HEK293 (cell line): Measurements from ENCODE around the gene ANKRD6.

ENCODE experiments used
- FEZF1 ChIP-seq: fragments of 450-650 bp; formaldehyde crosslinking; IDR thresholded peaks from 2 replicates; pipeline ENCODE4 v1.5.1; 2016; ENCODE audit warnings: missing biosample characterization, missing genetic modification characterization
- GFI1B ChIP-seq: fragments of 450-650 bp; formaldehyde crosslinking; IDR thresholded peaks from 2 replicates; pipeline ENCODE4 v1.5.1; 2016; ENCODE audit warnings: missing biosample characterization, missing genetic modification characterization
- KLF16 ChIP-seq: fragments of 450-650 bp; formaldehyde crosslinking; IDR thresholded peaks from 2 replicates; pipeline ENCODE4 v1.5.1; 2017; ENCODE audit warnings: missing biosample characterization, missing genetic modification characterization
- KLF9 ChIP-seq: fragments of 450-650 bp; formaldehyde crosslinking; IDR thresholded peaks from 2 replicates; pipeline ENCODE4 v1.5.1; 2016; ENCODE audit warnings: missing biosample characterization, missing genetic modification characterization, low read depth
- MZF1 ChIP-seq: fragments of 450-650 bp; formaldehyde crosslinking; IDR thresholded peaks from 2 replicates; pipeline ENCODE4 v1.5.1; 2017; ENCODE audit warnings: missing biosample characterization, missing genetic modification characterization, borderline replicate concordance
- OVOL3 ChIP-seq: fragments of 450-650 bp; formaldehyde crosslinking; IDR thresholded peaks from 2 replicates; pipeline ENCODE4 v1.5.1; 2016; ENCODE audit warnings: missing biosample characterization, missing genetic modification characterization
- SCRT2 ChIP-seq: fragments of 450-650 bp; formaldehyde crosslinking; IDR thresholded peaks from 2 replicates; pipeline ENCODE4 v1.5.1; 2016; ENCODE audit warnings: missing biosample characterization, missing genetic modification characterization
- SP2 ChIP-seq: fragments of 450-650 bp; formaldehyde crosslinking; IDR thresholded peaks from 2 replicates; pipeline ENCODE4 v1.5.1; 2016; ENCODE audit warnings: missing biosample characterization, missing genetic modification characterization
- ZFHX2 ChIP-seq: fragments of 450-650 bp; formaldehyde crosslinking; conservative IDR thresholded peaks from 2 replicates; pipeline ENCODE4 v1.5.1; 2016; ENCODE audit warnings: missing biosample characterization, missing genetic modification characterization
- ZFP37 ChIP-seq: fragments of 450-650 bp; formaldehyde crosslinking; IDR thresholded peaks from 2 replicates; pipeline ENCODE4 v1.5.1; 2016; ENCODE audit warnings: missing biosample characterization, missing genetic modification characterization
- ZFP69B ChIP-seq: fragments of 450-650 bp; formaldehyde crosslinking; IDR thresholded peaks from 2 replicates; pipeline ENCODE4 v1.5.1; 2016; ENCODE audit warnings: missing biosample characterization, missing genetic modification characterization
- ZNF324 ChIP-seq: fragments of 450-650 bp; formaldehyde crosslinking; IDR thresholded peaks from 2 replicates; pipeline ENCODE4 v1.5.1; 2016; ENCODE audit warnings: missing biosample characterization, missing genetic modification characterization
- ZNF335 ChIP-seq: fragments of 450-650 bp; formaldehyde crosslinking; conservative IDR thresholded peaks from 2 replicates; pipeline ENCODE4 v1.5.1; 2016; ENCODE audit warnings: missing biosample characterization, missing genetic modification characterization
- ZNF341 ChIP-seq: fragments of 450-650 bp; formaldehyde crosslinking; IDR thresholded peaks from 2 replicates; pipeline ENCODE4; 2016; ENCODE audit warnings: low read depth, missing biosample characterization, missing genetic modification characterization
- ZNF394 ChIP-seq: fragments of 450-650 bp; formaldehyde crosslinking; IDR thresholded peaks from 2 replicates; pipeline ENCODE4 v1.5.1; 2016; ENCODE audit warnings: missing biosample characterization, missing genetic modification characterization, mild to moderate bottlenecking, moderate library complexity, borderline replicate concordance
- ZNF548 ChIP-seq: fragments of 450-650 bp; formaldehyde crosslinking; IDR thresholded peaks from 2 replicates; pipeline ENCODE4 v1.5.1; 2016; ENCODE audit warnings: missing biosample characterization, missing genetic modification characterization
- ZSCAN23 ChIP-seq: fragments of 450-650 bp; formaldehyde crosslinking; IDR thresholded peaks from 2 replicates; pipeline ENCODE4 v1.5.1; 2016; ENCODE audit warnings: missing biosample characterization, missing genetic modification characterization
- ZSCAN30 ChIP-seq: fragments of 450-650 bp; IDR thresholded peaks from 2 replicates; pipeline ENCODE4 v1.5.1; 2018; ENCODE audit warnings: missing biosample characterization, mild to moderate bottlenecking, missing genetic modification characterization, moderate library complexity
- TF ChIP-seq, protein P1 (sequence below): fragments of 450-650 bp; formaldehyde crosslinking; IDR thresholded peaks from 2 replicates; pipeline ENCODE4 v1.5.1; 2016; ENCODE audit warnings: missing biosample characterization, missing genetic modification characterization
- TF ChIP-seq, protein P2 (sequence below): fragments of 450-650 bp; formaldehyde crosslinking; IDR thresholded peaks from 2 replicates; pipeline ENCODE4 v1.5.1; 2016; ENCODE audit warnings: missing biosample characterization, missing genetic modification characterization
- TF ChIP-seq, protein P3 (sequence below): fragments of 450-650 bp; formaldehyde crosslinking; IDR thresholded peaks from 2 replicates; pipeline ENCODE4 v1.5.1; 2016; ENCODE audit warnings: missing biosample characterization, missing genetic modification characterization
- TF ChIP-seq, protein P4 (sequence below): fragments of 450-650 bp; formaldehyde crosslinking; IDR thresholded peaks from 2 replicates; pipeline ENCODE4 v1.5.1; 2017; ENCODE audit warnings: missing biosample characterization, missing genetic modification characterization
- TF ChIP-seq, protein P5 (sequence below): fragments of 450-650 bp; formaldehyde crosslinking; IDR thresholded peaks from 2 replicates; pipeline ENCODE4 v1.5.1; 2016; ENCODE audit warnings: missing biosample characterization, missing genetic modification characterization, borderline replicate concordance

Gene ANKRD6

DNA sequence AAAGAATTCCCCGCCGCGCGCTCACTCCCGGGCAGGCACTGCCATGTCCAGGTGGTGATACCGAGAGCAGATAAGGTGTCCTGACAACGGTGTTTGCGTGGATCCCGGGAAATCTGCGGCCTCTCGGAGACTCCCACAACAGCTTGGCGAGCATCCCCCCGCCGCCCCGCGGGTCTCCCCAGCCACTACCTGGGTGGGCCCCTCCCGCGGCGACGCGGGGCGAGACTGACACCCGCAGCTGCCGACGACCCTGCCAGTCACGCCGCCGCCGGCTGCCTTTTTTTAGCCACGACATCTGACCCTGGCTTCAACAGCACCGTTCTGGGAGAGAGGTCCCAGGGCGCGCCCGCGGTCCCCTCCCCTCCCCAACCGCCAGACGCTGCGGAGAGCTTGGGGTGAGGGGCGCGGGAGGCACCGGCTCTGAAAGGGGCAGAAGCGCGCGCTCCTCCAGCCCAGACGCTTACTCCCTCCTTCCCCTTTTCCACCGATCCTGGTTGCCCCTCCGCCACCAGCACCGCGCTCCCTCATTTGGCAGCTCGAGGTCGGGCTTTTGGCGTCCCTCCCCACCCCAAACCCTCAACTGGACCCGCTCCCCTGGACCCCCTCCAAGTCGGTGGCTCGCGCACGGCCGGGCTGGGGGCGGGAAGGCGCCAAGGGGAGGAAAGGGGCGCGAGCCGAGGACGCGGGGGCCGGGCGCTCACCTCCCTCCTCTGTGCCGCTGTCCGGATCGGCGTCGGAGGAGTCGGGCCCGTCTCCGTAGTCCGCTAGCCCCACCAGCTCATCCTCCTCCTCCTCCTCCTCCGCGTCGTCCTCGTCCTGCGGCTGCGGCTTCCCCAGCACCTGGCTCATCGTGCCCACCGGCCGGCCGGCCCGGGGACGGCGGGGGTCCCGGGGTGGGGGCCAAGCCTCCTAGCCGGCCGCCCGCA is 21.5 kb upstream of the ANKRD6 start (continued):
- TF ChIP-seq, protein P1, sequence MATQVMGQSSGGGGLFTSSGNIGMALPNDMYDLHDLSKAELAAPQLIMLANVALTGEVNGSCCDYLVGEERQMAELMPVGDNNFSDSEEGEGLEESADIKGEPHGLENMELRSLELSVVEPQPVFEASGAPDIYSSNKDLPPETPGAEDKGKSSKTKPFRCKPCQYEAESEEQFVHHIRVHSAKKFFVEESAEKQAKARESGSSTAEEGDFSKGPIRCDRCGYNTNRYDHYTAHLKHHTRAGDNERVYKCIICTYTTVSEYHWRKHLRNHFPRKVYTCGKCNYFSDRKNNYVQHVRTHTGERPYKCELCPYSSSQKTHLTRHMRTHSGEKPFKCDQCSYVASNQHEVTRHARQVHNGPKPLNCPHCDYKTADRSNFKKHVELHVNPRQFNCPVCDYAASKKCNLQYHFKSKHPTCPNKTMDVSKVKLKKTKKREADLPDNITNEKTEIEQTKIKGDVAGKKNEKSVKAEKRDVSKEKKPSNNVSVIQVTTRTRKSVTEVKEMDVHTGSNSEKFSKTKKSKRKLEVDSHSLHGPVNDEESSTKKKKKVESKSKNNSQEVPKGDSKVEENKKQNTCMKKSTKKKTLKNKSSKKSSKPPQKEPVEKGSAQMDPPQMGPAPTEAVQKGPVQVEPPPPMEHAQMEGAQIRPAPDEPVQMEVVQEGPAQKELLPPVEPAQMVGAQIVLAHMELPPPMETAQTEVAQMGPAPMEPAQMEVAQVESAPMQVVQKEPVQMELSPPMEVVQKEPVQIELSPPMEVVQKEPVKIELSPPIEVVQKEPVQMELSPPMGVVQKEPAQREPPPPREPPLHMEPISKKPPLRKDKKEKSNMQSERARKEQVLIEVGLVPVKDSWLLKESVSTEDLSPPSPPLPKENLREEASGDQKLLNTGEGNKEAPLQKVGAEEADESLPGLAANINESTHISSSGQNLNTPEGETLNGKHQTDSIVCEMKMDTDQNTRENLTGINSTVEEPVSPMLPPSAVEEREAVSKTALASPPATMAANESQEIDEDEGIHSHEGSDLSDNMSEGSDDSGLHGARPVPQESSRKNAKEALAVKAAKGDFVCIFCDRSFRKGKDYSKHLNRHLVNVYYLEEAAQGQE (tag by site-specific recombination) = peak; percentile 82
- TF ChIP-seq FEZF1 (tag by site-specific recombination) = peak; percentile 71
- TF ChIP-seq ZNF324 (tag by site-specific recombination) = 0 out of 2 replicates have a peak, but pooled peaks have one; percentile 40
- no peak for TF ChIP-seq ZSCAN30
- no peak for TF ChIP-seq GFI1B (tag by site-specific recombination)
- TF ChIP-seq, protein P2, sequence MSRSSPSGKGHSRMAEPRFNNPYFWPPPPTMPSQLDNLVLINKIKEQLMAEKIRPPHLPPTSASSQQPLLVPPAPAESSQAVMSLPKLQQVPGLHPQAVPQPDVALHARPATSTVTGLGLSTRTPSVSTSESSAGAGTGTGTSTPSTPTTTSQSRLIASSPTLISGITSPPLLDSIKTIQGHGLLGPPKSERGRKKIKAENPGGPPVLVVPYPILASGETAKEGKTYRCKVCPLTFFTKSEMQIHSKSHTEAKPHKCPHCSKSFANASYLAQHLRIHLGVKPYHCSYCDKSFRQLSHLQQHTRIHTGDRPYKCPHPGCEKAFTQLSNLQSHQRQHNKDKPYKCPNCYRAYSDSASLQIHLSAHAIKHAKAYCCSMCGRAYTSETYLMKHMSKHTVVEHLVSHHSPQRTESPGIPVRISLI (tag by site-specific recombination) = peak; percentile 46; the same call in 1 of the 2 replicates
- TF ChIP-seq SP2 (tag by site-specific recombination) = peak; percentile 73
- TF ChIP-seq, protein P3, sequence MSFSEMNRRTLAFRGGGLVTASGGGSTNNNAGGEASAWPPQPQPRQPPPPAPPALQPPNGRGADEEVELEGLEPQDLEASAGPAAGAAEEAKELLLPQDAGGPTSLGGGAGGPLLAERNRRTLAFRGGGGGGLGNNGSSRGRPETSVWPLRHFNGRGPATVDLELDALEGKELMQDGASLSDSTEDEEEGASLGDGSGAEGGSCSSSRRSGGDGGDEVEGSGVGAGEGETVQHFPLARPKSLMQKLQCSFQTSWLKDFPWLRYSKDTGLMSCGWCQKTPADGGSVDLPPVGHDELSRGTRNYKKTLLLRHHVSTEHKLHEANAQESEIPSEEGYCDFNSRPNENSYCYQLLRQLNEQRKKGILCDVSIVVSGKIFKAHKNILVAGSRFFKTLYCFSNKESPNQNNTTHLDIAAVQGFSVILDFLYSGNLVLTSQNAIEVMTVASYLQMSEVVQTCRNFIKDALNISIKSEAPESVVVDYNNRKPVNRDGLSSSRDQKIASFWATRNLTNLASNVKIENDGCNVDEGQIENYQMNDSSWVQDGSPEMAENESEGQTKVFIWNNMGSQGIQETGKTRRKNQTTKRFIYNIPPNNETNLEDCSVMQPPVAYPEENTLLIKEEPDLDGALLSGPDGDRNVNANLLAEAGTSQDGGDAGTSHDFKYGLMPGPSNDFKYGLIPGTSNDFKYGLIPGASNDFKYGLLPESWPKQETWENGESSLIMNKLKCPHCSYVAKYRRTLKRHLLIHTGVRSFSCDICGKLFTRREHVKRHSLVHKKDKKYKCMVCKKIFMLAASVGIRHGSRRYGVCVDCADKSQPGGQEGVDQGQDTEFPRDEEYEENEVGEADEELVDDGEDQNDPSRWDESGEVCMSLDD = 0 out of 2 replicates have a peak, but pooled peaks have one; percentile 52
- no peak for TF ChIP-seq MZF1 (tag by site-specific recombination)
- TF ChIP-seq ZNF341 (tag by site-specific recombination) = peak; percentile 95
- peak; percentile 96 for TF ChIP-seq ZNF335 (tag by site-specific recombination)
- TF ChIP-seq ZNF394 (tag by site-specific recombination) = peak; percentile 54; the same call in 1 of the 2 replicates
- TF ChIP-seq ZFP37 (tag by site-specific recombination) = 0 out of 2 replicates have a peak, but pooled peaks have one; percentile 52
- TF ChIP-seq OVOL3 = no peak
- TF ChIP-seq ZFP69B (tag by site-specific recombination) = peak; percentile 51; the same call in 1 of the 2 replicates
- TF ChIP-seq ZNF548 (tag by site-specific recombination) = no peak
- TF ChIP-seq, protein P4, sequence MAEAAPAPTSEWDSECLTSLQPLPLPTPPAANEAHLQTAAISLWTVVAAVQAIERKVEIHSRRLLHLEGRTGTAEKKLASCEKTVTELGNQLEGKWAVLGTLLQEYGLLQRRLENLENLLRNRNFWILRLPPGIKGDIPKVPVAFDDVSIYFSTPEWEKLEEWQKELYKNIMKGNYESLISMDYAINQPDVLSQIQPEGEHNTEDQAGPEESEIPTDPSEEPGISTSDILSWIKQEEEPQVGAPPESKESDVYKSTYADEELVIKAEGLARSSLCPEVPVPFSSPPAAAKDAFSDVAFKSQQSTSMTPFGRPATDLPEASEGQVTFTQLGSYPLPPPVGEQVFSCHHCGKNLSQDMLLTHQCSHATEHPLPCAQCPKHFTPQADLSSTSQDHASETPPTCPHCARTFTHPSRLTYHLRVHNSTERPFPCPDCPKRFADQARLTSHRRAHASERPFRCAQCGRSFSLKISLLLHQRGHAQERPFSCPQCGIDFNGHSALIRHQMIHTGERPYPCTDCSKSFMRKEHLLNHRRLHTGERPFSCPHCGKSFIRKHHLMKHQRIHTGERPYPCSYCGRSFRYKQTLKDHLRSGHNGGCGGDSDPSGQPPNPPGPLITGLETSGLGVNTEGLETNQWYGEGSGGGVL (tag by site-specific recombination) = peak; percentile 96
- peak; percentile 56 for TF ChIP-seq KLF9 (tag by site-specific recombination)
- no peak for TF ChIP-seq SCRT2 (tag by site-specific recombination)
- TF ChIP-seq ZFHX2 (tag by site-specific recombination) = peak; percentile 75
- TF ChIP-seq KLF16 (tag by site-specific recombination) = peak; percentile 79; the same call in 1 of the 2 replicates
- TF ChIP-seq, protein P5, sequence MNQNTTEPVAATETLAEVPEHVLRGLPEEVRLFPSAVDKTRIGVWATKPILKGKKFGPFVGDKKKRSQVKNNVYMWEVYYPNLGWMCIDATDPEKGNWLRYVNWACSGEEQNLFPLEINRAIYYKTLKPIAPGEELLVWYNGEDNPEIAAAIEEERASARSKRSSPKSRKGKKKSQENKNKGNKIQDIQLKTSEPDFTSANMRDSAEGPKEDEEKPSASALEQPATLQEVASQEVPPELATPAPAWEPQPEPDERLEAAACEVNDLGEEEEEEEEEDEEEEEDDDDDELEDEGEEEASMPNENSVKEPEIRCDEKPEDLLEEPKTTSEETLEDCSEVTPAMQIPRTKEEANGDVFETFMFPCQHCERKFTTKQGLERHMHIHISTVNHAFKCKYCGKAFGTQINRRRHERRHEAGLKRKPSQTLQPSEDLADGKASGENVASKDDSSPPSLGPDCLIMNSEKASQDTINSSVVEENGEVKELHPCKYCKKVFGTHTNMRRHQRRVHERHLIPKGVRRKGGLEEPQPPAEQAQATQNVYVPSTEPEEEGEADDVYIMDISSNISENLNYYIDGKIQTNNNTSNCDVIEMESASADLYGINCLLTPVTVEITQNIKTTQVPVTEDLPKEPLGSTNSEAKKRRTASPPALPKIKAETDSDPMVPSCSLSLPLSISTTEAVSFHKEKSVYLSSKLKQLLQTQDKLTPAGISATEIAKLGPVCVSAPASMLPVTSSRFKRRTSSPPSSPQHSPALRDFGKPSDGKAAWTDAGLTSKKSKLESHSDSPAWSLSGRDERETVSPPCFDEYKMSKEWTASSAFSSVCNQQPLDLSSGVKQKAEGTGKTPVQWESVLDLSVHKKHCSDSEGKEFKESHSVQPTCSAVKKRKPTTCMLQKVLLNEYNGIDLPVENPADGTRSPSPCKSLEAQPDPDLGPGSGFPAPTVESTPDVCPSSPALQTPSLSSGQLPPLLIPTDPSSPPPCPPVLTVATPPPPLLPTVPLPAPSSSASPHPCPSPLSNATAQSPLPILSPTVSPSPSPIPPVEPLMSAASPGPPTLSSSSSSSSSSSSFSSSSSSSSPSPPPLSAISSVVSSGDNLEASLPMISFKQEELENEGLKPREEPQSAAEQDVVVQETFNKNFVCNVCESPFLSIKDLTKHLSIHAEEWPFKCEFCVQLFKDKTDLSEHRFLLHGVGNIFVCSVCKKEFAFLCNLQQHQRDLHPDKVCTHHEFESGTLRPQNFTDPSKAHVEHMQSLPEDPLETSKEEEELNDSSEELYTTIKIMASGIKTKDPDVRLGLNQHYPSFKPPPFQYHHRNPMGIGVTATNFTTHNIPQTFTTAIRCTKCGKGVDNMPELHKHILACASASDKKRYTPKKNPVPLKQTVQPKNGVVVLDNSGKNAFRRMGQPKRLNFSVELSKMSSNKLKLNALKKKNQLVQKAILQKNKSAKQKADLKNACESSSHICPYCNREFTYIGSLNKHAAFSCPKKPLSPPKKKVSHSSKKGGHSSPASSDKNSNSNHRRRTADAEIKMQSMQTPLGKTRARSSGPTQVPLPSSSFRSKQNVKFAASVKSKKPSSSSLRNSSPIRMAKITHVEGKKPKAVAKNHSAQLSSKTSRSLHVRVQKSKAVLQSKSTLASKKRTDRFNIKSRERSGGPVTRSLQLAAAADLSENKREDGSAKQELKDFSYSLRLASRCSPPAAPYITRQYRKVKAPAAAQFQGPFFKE (tag by site-specific recombination) = peak; percentile 55; the same call in 1 of the 2 replicates
- 0 out of 2 replicates have a peak, but pooled peaks have one; percentile 6 for TF ChIP-seq ZSCAN23
